Measurements from ENCODE around the gene FANCI.

- TF ChIP-seq CTCF (conservative IDR thresholded peaks at IDR 0.05; ENCODE audit: low read depth, low read length) (no peak), POLR2A (IDR thresholded peaks at IDR 0.05; ENCODE audit: low read depth, low read length) (no peak), MXI1 (IDR thresholded peaks at IDR 0.05; ENCODE audit: borderline replicate concordance, low read depth, low read length) (no peak), BHLHE40 (IDR thresholded peaks at IDR 0.05; ENCODE audit: low read depth, low read length) (no peak), RCOR1 (IDR thresholded peaks at IDR 0.05; ENCODE audit: insufficient replicate concordance, low read length) (no peak), CEBPB (IDR thresholded peaks at IDR 0.05; ENCODE audit: low read depth, low read length) (no peak), MAFK (IDR thresholded peaks at IDR 0.05; ENCODE audit: low read depth, low read length) (no peak), MAZ (IDR thresholded peaks at IDR 0.05; ENCODE audit: borderline replicate concordance, low read depth, low read length) (no peak), RFX5 (IDR thresholded peaks at IDR 0.05; ENCODE audit: low read depth, low read length) (no peak), RAD21 (IDR thresholded peaks at IDR 0.05; ENCODE audit: low read length) (no peak), USF2 (IDR thresholded peaks at IDR 0.05; ENCODE audit: low read depth, low read length) (no peak), FOS (IDR thresholded peaks at IDR 0.05; ENCODE audit: low read depth, low read length) (no peak)
Observed at GRCh38 chr15:89194608-89195007, 49.2 kb upstream of the FANCI start.
